ENCODE measurements around the gene LRMDA.

GRCh38 chr10:75703191-75703854 is 271.9 kb downstream of the LRMDA start:
- TF ChIP-seq RAD21 (IDR thresholded peaks at IDR 0.05 in 1 of 2, conservative IDR thresholded peaks at IDR 0.05 in 1 of 2; ENCODE audit: low read depth in 2 of 2, low read length in 2 of 2) = no peak
- no peak for TF ChIP-seq EZH2 (IDR thresholded peaks at IDR 0.05; ENCODE audit: low read depth, low read length, severe bottlenecking)
- TF ChIP-seq CTCF (IDR thresholded peaks at IDR 0.05; ENCODE audit: control extremely low read depth in 1 of 3, insufficient read depth in 1 of 3, low read depth in 1 of 3, low read length in 3 of 3) = no peak
- TF ChIP-seq MAX (IDR thresholded peaks at IDR 0.05) = no peak
- TF ChIP-seq CHD7 (IDR thresholded peaks at IDR 0.05; ENCODE audit: insufficient replicate concordance, low read length) = no peak
- no peak for TF ChIP-seq POLR2A (IDR thresholded peaks at IDR 0.05; ENCODE audit: control extremely low read depth in 1 of 2, low read depth in 2 of 2, low read length in 2 of 2)
- TF ChIP-seq KDM5A (IDR thresholded peaks at IDR 0.05; ENCODE audit: low read length) = no peak
- TF ChIP-seq ATF3 (IDR thresholded peaks at IDR 0.05; ENCODE audit: insufficient read depth, low read depth, low read length) = no peak
